Bronchial epithelial cell (primary cell): Measurements from ENCODE around the gene TNFRSF18. TPM values are rescaled to one million over a fixed set of nuclear protein-coding genes. Genes with fewer than 3 reads are reported as not detected.

Experiments
- DNase-seq: peaks from one replicate; pipeline ENCODE4 v3.0.0-alpha.2; 2010; ENCODE audit warnings: low read depth
- FAIRE-seq: peaks from 2 replicates; lab custom pipeline; 2011; peaks lifted over from hg19 to GRCh38; lab: Jason Lieb, UNC
- H3K27me3 ChIP-seq: 2 replicates; pipeline ENCODE4 v1.5.1; 2011; ENCODE audit warnings: low read length; ENCODE audit not compliant: control insufficient read depth, insufficient read depth
- H3K36me3 ChIP-seq: 2 replicates; pipeline ENCODE4 v1.5.1; 2011; ENCODE audit warnings: low read length; ENCODE audit not compliant: control insufficient read depth, insufficient read depth
- H3K4me3 ChIP-seq: 2 replicates; pipeline ENCODE4 v1.5.1; 2011; ENCODE audit warnings: mild to moderate bottlenecking, low read depth, low read length, control low read depth
- total RNA-seq: library from RNA; depleted of rRNA; stranded (reverse); fragments of >200 nt; gene quantifications from 2 replicates; pipeline ENCODE4 v1.2.1, GENCODE V29; 2014
- TF ChIP-seq, protein P1 (sequence below): IDR thresholded peaks from 2 replicates; pipeline ENCODE4 v1.5.1; 2011; ENCODE audit warnings: mild to moderate bottlenecking, moderate library complexity, low read length, control low read depth, inconsistent platforms; ENCODE audit not compliant: insufficient read depth, severe bottlenecking

TNFRSF18 gene
- total RNA-seq, 1 donor from 2014 or later, result not detected

DNA sequence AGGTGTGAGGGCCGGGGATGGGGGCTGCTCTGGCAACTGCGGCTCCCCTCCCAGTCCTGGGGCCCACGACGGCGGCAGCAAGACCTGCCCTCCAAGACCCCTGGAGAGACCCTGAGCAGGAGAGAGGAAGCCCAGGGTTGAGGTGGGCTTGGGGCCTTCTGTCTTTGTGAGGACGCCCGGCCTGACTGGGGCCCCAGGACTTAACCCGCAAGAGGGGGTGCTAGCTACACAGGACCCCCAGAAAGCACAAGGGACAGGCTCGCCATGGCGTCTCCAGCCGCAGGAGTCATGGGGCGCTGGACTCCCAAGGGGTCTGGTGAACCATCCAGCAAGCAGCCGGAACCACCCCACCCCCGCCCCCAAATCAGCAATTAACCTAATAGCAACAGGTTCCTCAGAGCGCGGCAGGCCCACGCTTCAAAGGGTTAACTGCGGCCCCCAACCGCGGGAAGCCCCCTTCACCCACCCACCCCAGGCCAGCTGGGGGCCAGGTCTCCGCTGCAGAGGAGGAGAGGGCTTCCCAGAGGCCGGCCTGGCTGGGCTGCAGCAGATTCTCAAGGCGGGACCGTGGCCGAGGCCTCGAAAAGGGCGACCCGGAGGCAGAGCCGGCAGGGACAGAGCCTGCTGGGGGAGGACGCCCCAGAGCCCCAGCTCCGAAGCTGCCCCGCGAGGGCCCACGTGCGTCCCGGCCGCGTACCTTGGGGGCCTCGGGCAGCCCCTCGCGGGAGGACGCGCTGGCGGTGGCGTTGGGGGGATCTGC is 39.6 kb upstream of the TNFRSF18 start:
- Histone ChIP-seq H3K27me3 (no peaks in the 10 kb centered on the region), H3K4me3 (no peak overlapping the region), H3K36me3 (no peaks in the 10 kb centered on the region)
- no peak for FAIRE-seq
- TF ChIP-seq, protein P1, sequence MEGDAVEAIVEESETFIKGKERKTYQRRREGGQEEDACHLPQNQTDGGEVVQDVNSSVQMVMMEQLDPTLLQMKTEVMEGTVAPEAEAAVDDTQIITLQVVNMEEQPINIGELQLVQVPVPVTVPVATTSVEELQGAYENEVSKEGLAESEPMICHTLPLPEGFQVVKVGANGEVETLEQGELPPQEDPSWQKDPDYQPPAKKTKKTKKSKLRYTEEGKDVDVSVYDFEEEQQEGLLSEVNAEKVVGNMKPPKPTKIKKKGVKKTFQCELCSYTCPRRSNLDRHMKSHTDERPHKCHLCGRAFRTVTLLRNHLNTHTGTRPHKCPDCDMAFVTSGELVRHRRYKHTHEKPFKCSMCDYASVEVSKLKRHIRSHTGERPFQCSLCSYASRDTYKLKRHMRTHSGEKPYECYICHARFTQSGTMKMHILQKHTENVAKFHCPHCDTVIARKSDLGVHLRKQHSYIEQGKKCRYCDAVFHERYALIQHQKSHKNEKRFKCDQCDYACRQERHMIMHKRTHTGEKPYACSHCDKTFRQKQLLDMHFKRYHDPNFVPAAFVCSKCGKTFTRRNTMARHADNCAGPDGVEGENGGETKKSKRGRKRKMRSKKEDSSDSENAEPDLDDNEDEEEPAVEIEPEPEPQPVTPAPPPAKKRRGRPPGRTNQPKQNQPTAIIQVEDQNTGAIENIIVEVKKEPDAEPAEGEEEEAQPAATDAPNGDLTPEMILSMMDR, result no peak
- DNase-seq, result no peak

DNA sequence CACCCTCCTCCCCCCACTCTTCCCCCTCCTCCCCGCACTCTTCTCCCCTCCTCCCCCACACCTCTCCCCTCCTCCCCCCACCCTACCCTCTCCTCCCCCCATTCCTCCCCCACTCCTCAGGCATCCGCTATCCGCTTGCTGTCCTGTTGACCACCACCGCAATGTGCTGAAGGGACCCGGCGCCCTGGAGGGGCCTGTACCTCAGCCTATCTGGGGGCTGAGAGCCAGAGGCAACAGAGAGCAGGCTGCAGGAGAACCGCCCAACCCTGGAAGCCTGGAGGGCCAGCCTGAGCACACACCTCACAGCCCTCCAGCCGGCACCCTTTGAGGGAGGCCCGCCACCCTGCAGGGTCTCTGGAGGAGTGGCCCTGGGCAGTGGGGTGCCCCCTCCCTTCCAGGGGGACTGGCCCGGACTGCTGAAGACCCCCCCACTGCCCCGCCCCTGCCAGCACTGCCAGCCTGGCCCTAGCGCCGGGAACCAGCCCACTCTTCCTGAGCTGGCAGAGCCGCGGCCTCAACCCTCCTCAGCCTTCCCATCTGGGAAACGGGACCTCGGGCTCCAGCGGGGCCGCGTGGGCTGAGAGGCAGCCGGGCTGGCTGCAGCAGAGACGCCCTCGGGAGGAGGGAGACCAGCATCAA is 38.9 kb upstream of the TNFRSF18 start:
- DNase-seq (no peak), FAIRE-seq (no peak)
- H3K27me3 ChIP-seq, result no peaks in the 10 kb centered on the region
- TF ChIP-seq, protein P1, result no peak
- H3K36me3 ChIP-seq, result no peaks in the 10 kb centered on the region
- H3K4me3 ChIP-seq, result no peak overlapping the region

GRCh38 chr1:1244192-1244811 is 37.9 kb upstream of the TNFRSF18 start:
- no peak for FAIRE-seq
- Histone ChIP-seq H3K36me3 (no peaks in the 10 kb centered on the region), H3K4me3 (no peak overlapping the region), H3K27me3 (no peaks in the 10 kb centered on the region)
- TF ChIP-seq, protein P1, result no peak
- DNase-seq, result no peak

GRCh38 chr1:1243807-1244191 is 37.4 kb upstream of the TNFRSF18 start:
- FAIRE-seq, result no peak
- Histone ChIP-seq H3K4me3 (no peak overlapping the region), H3K36me3 (no peaks in the 10 kb centered on the region), H3K27me3 (no peaks in the 10 kb centered on the region)
- no peak for DNase-seq
- TF ChIP-seq, protein P1, result no peak

DNA sequence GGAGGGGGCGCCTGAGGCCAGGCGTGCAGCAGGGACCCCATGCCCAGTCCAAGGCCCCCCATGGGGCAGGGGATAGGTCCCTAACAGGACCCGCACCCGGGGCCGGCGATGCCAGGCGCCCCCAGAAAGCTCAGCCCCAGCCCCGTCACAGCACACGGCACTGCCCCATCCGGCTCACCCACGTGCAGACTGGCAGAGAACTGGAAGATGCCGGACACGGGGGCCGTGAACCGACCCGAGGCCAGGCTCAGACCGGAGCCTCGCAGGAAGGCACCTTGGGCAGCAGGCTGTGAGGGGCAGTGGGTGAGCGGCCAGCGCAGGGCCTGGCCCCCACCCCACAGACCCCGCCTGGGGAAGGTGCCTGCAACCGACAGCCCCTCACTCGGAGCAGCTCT is 36.9 kb upstream of the TNFRSF18 start:
- DNase-seq (no peak), FAIRE-seq (no peak)
- TF ChIP-seq, protein P1, result no peak
- no peak overlapping the region for H3K4me3 ChIP-seq
- no peaks in the 10 kb centered on the region for H3K27me3 ChIP-seq
- no peaks in the 10 kb centered on the region for H3K36me3 ChIP-seq
